Measurements from ENCODE around the gene COL4A2. TPM values are rescaled to one million over a fixed set of nuclear protein-coding genes. Genes with fewer than 3 reads are reported as not detected.

COL4A2 gene
- polyA plus RNA-seq, 1 experiment, result 208 TPM

DNA sequence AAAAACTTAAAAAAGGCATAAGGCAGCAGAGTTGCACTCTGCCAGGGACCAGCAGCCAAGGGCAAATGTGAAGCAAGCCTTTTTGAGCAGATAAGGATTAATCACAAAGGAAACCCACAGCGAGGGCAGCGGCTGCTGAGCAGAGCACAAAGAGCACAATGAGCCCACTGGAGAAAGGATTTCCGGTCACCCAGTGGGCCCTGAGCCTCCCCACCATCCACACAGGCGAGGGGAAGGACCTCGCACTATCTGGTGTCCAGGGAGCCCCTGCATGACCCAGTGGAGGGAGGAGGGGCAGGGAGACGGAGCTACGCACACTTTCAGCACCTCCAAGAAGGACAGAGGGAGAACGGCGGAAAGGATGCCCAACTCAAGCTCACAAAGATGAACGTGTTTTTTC is 40.1 kb upstream of the COL4A2 start:
- TF ChIP-seq, protein P1, sequence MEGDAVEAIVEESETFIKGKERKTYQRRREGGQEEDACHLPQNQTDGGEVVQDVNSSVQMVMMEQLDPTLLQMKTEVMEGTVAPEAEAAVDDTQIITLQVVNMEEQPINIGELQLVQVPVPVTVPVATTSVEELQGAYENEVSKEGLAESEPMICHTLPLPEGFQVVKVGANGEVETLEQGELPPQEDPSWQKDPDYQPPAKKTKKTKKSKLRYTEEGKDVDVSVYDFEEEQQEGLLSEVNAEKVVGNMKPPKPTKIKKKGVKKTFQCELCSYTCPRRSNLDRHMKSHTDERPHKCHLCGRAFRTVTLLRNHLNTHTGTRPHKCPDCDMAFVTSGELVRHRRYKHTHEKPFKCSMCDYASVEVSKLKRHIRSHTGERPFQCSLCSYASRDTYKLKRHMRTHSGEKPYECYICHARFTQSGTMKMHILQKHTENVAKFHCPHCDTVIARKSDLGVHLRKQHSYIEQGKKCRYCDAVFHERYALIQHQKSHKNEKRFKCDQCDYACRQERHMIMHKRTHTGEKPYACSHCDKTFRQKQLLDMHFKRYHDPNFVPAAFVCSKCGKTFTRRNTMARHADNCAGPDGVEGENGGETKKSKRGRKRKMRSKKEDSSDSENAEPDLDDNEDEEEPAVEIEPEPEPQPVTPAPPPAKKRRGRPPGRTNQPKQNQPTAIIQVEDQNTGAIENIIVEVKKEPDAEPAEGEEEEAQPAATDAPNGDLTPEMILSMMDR (IDR thresholded peaks at IDR 0.05; ENCODE audit: low read depth, low read length), result no peak
- Histone ChIP-seq H3K9me3 (ENCODE audit: control insufficient read depth, insufficient read depth, low read length) (no peaks in the 10 kb centered on the region; the same call in 1 of the 2 replicates), H3K4me3 (ENCODE audit: low read depth, low read length) (no peak overlapping the region), H3K27me3 (ENCODE audit: control insufficient read depth, insufficient read depth, low read length) (no peaks in the 10 kb centered on the region), H3K27ac (ENCODE audit: low read depth, low read length) (no peak overlapping the region)
- no peak for DNase-seq (ENCODE audit: low read depth, low spot score)
- POLR2A ChIA-PET, result interaction anchor here (1.2 kb wide), 1 partner anchor 40 kb away, joined by 3 read pairs; the partner anchor contains the start of genes COL4A1 and COL4A2
- CTCF ChIA-PET, result interaction anchor here (0.9 to 2.0 kb wide), 3 partner anchors 20 to 45 kb away, joined by 3 to 10 read pairs (median 4); no protein-coding TSS in a partner anchor

DNA sequence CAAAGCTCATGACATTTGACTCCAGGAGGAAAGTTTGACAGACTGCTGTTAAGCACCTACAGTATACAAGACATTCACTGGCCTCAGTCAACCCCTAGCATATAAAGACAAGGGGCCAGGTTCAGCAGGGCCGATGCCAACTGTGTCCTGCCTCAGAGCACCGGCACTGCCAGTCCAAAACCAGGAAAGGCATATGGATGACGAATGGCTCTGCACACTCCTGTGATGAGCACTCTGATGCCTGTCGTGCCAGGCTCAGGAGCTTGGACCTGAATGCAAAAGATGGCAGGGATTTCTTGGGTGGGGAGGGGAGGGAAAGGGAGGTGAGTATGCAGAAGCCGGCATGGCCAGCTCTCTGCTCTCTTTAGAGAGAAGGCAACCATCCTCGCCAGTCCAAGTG is 39.0 kb upstream of the COL4A2 start:
- H3K9me3 ChIP-seq (ENCODE audit: control insufficient read depth, insufficient read depth, low read length), result no peaks in the 10 kb centered on the region; the same call in 1 of the 2 replicates
- H3K27me3 ChIP-seq (ENCODE audit: control insufficient read depth, insufficient read depth, low read length), result no peaks in the 10 kb centered on the region
- no peak overlapping the region for H3K4me3 ChIP-seq (ENCODE audit: low read depth, low read length)
- POLR2A ChIA-PET, result interaction anchor here (0.6 to 1.2 kb wide), 3 partner anchors 20 to 110 kb away, joined by 3 read pairs; partner anchors contain the start of genes COL4A1 and COL4A2
- no peak overlapping the region for H3K27ac ChIP-seq (ENCODE audit: low read depth, low read length)
- CTCF ChIA-PET, result interaction anchor here (0.9 to 2.0 kb wide), 3 partner anchors 21 to 46 kb away, joined by 3 to 10 read pairs (median 4); no protein-coding TSS in a partner anchor
- TF ChIP-seq, protein P1 (IDR thresholded peaks at IDR 0.05; ENCODE audit: low read depth, low read length), result no peak
- DNase-seq (ENCODE audit: low read depth, low spot score), result no peak

DNA sequence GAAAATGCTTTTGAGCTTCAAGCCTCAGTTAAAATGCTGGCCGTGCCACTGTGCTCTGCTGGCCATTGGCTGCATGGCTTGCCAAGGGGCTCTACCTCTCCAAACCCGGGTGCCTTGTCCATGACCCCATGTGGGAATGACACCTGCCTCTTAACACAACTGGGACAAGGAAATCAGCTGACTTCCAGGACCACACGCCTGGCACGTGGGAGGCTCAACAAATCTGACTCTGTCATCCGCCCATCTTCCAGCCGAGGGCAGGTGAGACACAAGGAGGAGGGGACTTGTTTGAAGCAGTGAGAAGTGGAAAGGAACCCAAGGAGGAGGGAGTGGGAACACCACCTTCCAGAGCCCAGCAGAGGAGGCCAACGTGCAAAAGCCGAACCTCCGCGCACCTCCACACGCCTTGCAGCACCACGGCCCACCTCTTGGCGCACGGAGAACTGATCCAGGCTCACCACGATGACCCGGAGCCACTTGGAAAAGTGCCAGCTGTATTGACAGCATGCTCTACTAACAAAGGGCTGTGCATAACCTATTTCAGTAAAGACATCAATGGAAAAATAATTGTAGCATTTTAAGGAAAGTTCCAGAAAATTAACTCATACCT is 38.4 kb upstream of the COL4A2 start:
- no peaks in the 10 kb centered on the region; the same call in 1 of the 2 replicates for H3K9me3 ChIP-seq (ENCODE audit: control insufficient read depth, insufficient read depth, low read length)
- POLR2A ChIA-PET, result interaction anchor here (1.0 kb wide), 1 partner anchor 21 kb away, joined by 3 read pairs; no protein-coding TSS in a partner anchor
- TF ChIP-seq, protein P1 (IDR thresholded peaks at IDR 0.05; ENCODE audit: low read depth, low read length), result no peak
- no peaks in the 10 kb centered on the region for H3K27me3 ChIP-seq (ENCODE audit: control insufficient read depth, insufficient read depth, low read length)
- no peak for DNase-seq (ENCODE audit: low read depth, low spot score)
- H3K27ac ChIP-seq (ENCODE audit: low read depth, low read length), result no peak overlapping the region
- CTCF ChIA-PET, result interaction anchor here (2.0 kb wide), 1 partner anchor 22 kb away, joined by 10 read pairs; no protein-coding TSS in a partner anchor
- H3K4me3 ChIP-seq (ENCODE audit: low read depth, low read length), result no peak overlapping the region

DNA sequence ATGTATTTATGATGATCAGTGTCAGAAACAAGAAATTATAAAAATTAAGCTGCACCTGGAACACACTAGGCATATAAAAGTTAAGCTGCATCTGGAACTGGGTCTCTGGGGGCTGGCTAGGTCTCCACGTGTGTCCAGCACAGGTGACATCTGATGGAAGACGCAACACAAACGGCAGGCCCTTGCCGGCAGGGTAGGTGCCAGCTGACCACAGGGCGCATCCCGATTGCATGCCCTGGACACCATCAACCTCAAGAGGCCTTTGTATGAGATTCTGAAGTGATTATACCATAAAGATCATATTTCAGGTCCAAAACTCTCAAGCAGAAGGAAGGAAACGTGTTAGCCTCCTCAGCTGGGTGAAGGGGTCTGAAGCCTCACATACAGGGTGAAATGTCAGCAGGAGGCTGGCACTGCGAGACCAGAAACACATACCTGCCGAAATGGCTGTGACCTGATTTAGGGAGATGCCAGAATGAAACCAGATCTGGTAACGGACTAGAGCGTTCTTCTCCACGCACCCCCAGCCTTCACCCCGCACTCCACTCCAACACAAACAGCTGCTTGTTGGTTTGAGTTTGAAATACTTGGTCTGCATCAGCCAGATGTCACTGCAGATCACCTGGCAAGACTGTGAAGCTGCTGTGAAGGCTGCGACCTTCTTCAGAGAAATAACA is 37.4 kb upstream of the COL4A2 start:
- Histone ChIP-seq H3K4me3 (ENCODE audit: low read depth, low read length) (no peak overlapping the region), H3K27ac (ENCODE audit: low read depth, low read length) (no peak overlapping the region), H3K9me3 (ENCODE audit: control insufficient read depth, insufficient read depth, low read length) (no peaks in the 10 kb centered on the region; the same call in 1 of the 2 replicates), H3K27me3 (ENCODE audit: control insufficient read depth, insufficient read depth, low read length) (no peaks in the 10 kb centered on the region)
- TF ChIP-seq, protein P1 (IDR thresholded peaks at IDR 0.05; ENCODE audit: low read depth, low read length), result no peak
- ChIA-PET POLR2A (no interaction called here), CTCF (no interaction called here)
- no peak for DNase-seq (ENCODE audit: low read depth, low spot score)

DNA sequence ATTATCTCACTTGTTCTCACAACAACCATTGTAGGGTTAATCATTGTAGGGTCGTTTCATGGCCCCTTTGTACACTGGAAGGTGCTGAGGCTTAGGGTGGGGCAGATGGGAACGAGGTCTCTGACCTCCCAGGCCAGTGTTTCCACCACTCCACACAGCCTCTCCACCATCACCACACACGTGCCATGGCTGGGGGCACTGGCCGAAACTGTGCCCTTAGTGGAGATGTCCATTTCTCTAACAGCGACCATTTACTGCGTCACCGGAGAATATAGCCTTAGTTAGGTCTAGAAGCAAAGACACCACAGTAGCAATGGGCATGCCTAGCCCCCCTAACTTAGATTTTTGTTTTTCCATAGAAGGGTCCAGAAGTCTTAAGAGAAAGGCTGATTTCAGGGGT is 36.6 kb upstream of the COL4A2 start:
- DNase-seq (ENCODE audit: low read depth, low spot score), result no peak
- H3K27ac ChIP-seq (ENCODE audit: low read depth, low read length), result no peak overlapping the region
- TF ChIP-seq, protein P1 (IDR thresholded peaks at IDR 0.05; ENCODE audit: low read depth, low read length), result no peak
- no peak overlapping the region for H3K4me3 ChIP-seq (ENCODE audit: low read depth, low read length)
- no peaks in the 10 kb centered on the region for H3K27me3 ChIP-seq (ENCODE audit: control insufficient read depth, insufficient read depth, low read length)
- ChIA-PET POLR2A (no interaction called here), CTCF (no interaction called here)
- no peaks in the 10 kb centered on the region; the same call in 1 of the 2 replicates for H3K9me3 ChIP-seq (ENCODE audit: control insufficient read depth, insufficient read depth, low read length)
